IMR-90 (cell line): ENCODE results near the gene PCSK2. TPM values are rescaled to one million over a fixed set of nuclear protein-coding genes. Genes with fewer than 3 reads are reported as not detected.

Experiments
- ATAC-seq: fragments of 200-7000 bp; cut with Tn5 transposase; 2 replicates; pipeline ENCODE4 v1.9.1; 2020; ENCODE audit warnings: low read depth, mild to moderate bottlenecking, moderate library complexity
- BruUV-seq: library from RNA; stranded (reverse); fragments of 400-500 nt; replicated peaks from 2 replicates; lab custom pipeline; 2021; lab: Mats Ljungman, UMichigan
- CTCF ChIA-PET: fragments of 300-600 bp; formaldehyde crosslinking; extraction: SDS; loops from one replicate; lab custom pipeline; 2021; ENCODE audit warnings: antibody characterized with exemption; lab: Yijun Ruan, JAX
- POLR2A ChIA-PET: fragments of 300-600 bp; sonication (Branson Sonifier 250); formaldehyde crosslinking; loops from one replicate; lab custom pipeline; 2022; ENCODE audit warnings: antibody characterized with exemption; ENCODE audit not compliant: unreplicated experiment; lab: Charles Lee
- DNase-seq: peaks from one replicate; pipeline ENCODE4 v3.0.0; 2013
- H2AFZ ChIP-seq: replicated peaks from 2 replicates; pipeline ENCODE3; 2013; ENCODE audit warnings: low read length, mild to moderate bottlenecking; ENCODE audit not compliant: poor library complexity
- H2AK5ac ChIP-seq: 2 replicates; pipeline ENCODE4 v1.6.1; 2013; ENCODE audit warnings: low read depth, low read length, inconsistent platforms
- H2AK9ac ChIP-seq: replicated peaks from 2 replicates; pipeline ENCODE3; 2013; ENCODE audit warnings: mild to moderate bottlenecking, low read depth, low read length, moderate library complexity; ENCODE audit not compliant: poor library complexity
- H2BK120ac ChIP-seq: 2 replicates; pipeline ENCODE4 v1.6.1; 2013; ENCODE audit warnings: low read depth, low read length, inconsistent platforms
- H2BK15ac ChIP-seq: 3 replicates; pipeline ENCODE4 v1.6.1; 2013; ENCODE audit warnings: low read depth, low read length, inconsistent platforms
- H2BK20ac ChIP-seq: 2 replicates; pipeline ENCODE4 v1.6.1; 2013; ENCODE audit warnings: low read depth, mild to moderate bottlenecking, inconsistent platforms, low read length, moderate library complexity
- H2BK5ac ChIP-seq: 2 replicates; pipeline ENCODE4 v1.6.1; 2013; ENCODE audit warnings: mild to moderate bottlenecking, low read depth, low read length, inconsistent platforms; ENCODE audit not compliant: poor library complexity, severe bottlenecking
- H3K14ac ChIP-seq: replicated peaks from 2 replicates; pipeline ENCODE4 v1.6.1; 2013; ENCODE audit warnings: low read depth, low read length, inconsistent platforms
- H3K18ac ChIP-seq: 2 replicates; pipeline ENCODE4 v1.6.1; 2013; ENCODE audit warnings: low read depth, low read length, control low read depth
- H3K23ac ChIP-seq: 2 replicates; pipeline ENCODE4 v1.6.1; 2013; ENCODE audit warnings: low read depth, low read length, inconsistent platforms
- H3K27ac ChIP-seq: 2 replicates; pipeline ENCODE4 v1.5.1; 2013; ENCODE audit warnings: mild to moderate bottlenecking, control low read depth, low read length; ENCODE audit not compliant: insufficient read depth
- H3K27me3 ChIP-seq: 2 replicates; pipeline ENCODE4 v1.6.1; 2013; ENCODE audit warnings: low read length; ENCODE audit not compliant: control insufficient read depth, insufficient read depth
- H3K36me3 ChIP-seq: 2 replicates; pipeline ENCODE4 v1.6.1; 2013; ENCODE audit warnings: low read length, mixed read lengths; ENCODE audit not compliant: control insufficient read depth, insufficient read depth
- H3K4ac ChIP-seq: 2 replicates; pipeline ENCODE4 v1.6.1; 2013; ENCODE audit warnings: low read depth, low read length, inconsistent platforms
- H3K4me1 ChIP-seq: 2 replicates; pipeline ENCODE4 v1.6.1; 2013; ENCODE audit warnings: low read length, mixed read lengths; ENCODE audit not compliant: control insufficient read depth, insufficient read depth
- H3K4me2 ChIP-seq: 2 replicates; pipeline ENCODE4 v1.6.1; 2013; ENCODE audit warnings: low read depth, mild to moderate bottlenecking, control low read depth, low read length, moderate library complexity
- H3K4me3 ChIP-seq: 2 replicates; pipeline ENCODE4 v1.5.1; 2013; ENCODE audit warnings: low read depth, mild to moderate bottlenecking, control low read depth, low read length, moderate library complexity; ENCODE audit not compliant: insufficient read depth
- H3K56ac ChIP-seq: 2 replicates; pipeline ENCODE4 v1.6.1; 2013; ENCODE audit warnings: low read length, inconsistent platforms; ENCODE audit not compliant: insufficient read depth; ENCODE audit errors: extremely low read depth
- H3K79me1 ChIP-seq, 2 experiments: 2 replicates each; pipeline ENCODE4 v1.6.1; 2013; ENCODE audit warnings: low read length in 2 of 2, inconsistent platforms in 1 of 2, low read depth in 1 of 2
- H3K9ac ChIP-seq: 2 replicates; pipeline ENCODE4 v1.6.1; 2013; ENCODE audit warnings: low read depth, low read length, control low read depth
- H3K9me1 ChIP-seq: 2 replicates; pipeline ENCODE4 v1.6.1; 2013; ENCODE audit warnings: low read length, inconsistent platforms; ENCODE audit not compliant: insufficient read depth
- H3K9me3 ChIP-seq: 2 replicates; pipeline ENCODE4 v1.6.1; 2013; ENCODE audit warnings: low read length; ENCODE audit not compliant: control insufficient read depth, insufficient read depth
- H4K20me1 ChIP-seq: 2 replicates; pipeline ENCODE4 v1.6.1; 2013; ENCODE audit warnings: low read length, inconsistent platforms; ENCODE audit not compliant: insufficient read depth
- H4K5ac ChIP-seq: 2 replicates; pipeline ENCODE4 v1.6.1; 2013; ENCODE audit warnings: mild to moderate bottlenecking, low read depth, low read length, control low read depth
- H4K8ac ChIP-seq, 2 experiments: 2 replicates each; pipeline ENCODE4 v1.6.1; 2013; ENCODE audit warnings: low read depth in 2 of 2, low read length in 2 of 2, control low read depth in 1 of 2, inconsistent platforms in 1 of 2
- H4K91ac ChIP-seq: 2 replicates; pipeline ENCODE4 v1.6.1; 2013; ENCODE audit warnings: low read depth, low read length, inconsistent platforms; ENCODE audit not compliant: insufficient read depth
- CEBPB ChIP-seq: IDR thresholded peaks from 2 replicates; pipeline ENCODE4 v1.6.1; 2012; ENCODE audit warnings: low read depth, low read length, improper control_type of control experiment
- CHD1 ChIP-seq: IDR thresholded peaks from 2 replicates; pipeline ENCODE4 v1.6.1; 2012; ENCODE audit warnings: low read depth, low read length, improper control_type of control experiment
- ELK1 ChIP-seq: fragments of 150-350 bp; IDR thresholded peaks from 2 replicates; pipeline ENCODE4 v1.6.1; 2016; ENCODE audit warnings: low read depth, mild to moderate bottlenecking, low read length, moderate library complexity, borderline replicate concordance
- FOS ChIP-seq: fragments of 150-350 bp; IDR thresholded peaks from 2 replicates; pipeline ENCODE4 v1.6.1; 2016; ENCODE audit warnings: low read depth, low read length
- MAFK ChIP-seq: IDR thresholded peaks from 2 replicates; pipeline ENCODE4 v1.6.1; 2012; ENCODE audit warnings: low read depth, low read length, improper control_type of control experiment
- MAZ ChIP-seq: IDR thresholded peaks from 2 replicates; pipeline ENCODE4 v1.6.1; 2012; ENCODE audit warnings: low read depth, mild to moderate bottlenecking, low read length, improper control_type of control experiment, moderate library complexity, borderline replicate concordance
- MXI1 ChIP-seq: IDR thresholded peaks from 2 replicates; pipeline ENCODE4 v1.6.1; 2012; ENCODE audit warnings: low read depth, mild to moderate bottlenecking, low read length, moderate library complexity, borderline replicate concordance
- RCOR1 ChIP-seq: IDR thresholded peaks from 2 replicates; pipeline ENCODE4 v1.6.1; 2012; ENCODE audit warnings: mild to moderate bottlenecking, low read length, improper control_type of control experiment; ENCODE audit not compliant: insufficient replicate concordance
- RFX5 ChIP-seq: IDR thresholded peaks from 2 replicates; pipeline ENCODE4 v1.8.0; 2012; ENCODE audit warnings: low read depth, mild to moderate bottlenecking, low read length, moderate library complexity
- SMC3 ChIP-seq: fragments of 150-350 bp; IDR thresholded peaks from 2 replicates; pipeline ENCODE4 v1.6.1; 2016; ENCODE audit warnings: low read depth, mild to moderate bottlenecking, antibody characterized with exemption, low read length, moderate library complexity
- WGBS, 2 experiments: methylation state at CpG; one replicate each; pipeline versions ENCODE4 v1.1.5 to v1.1.7; 2013; ENCODE audit warnings: missing lambda C conversion rate in 2 of 2; ENCODE audit not compliant: insufficient read length in 1 of 2; ENCODE audit errors: extremely low coverage in 2 of 2; 5-methylcytosine and 5-hydroxymethylcytosine counted together
- dilution Hi-C: fragments of 300-500 bp; cut with HindIII; formaldehyde crosslinking; loops from one replicate; pipeline ENCODE4 v1.14.3; 2018; ENCODE audit warnings: low sequenced_read_pairs; ENCODE audit not compliant: unreplicated experiment
- in situ Hi-C: fragments of 300-500 bp; cut with MboI; formaldehyde crosslinking; loops from 3 replicates; pipeline ENCODE4 v1.14.3; 2019; ENCODE audit warnings: low sequenced_read_pairs, inconsistent platforms, mixed read lengths
- intact Hi-C: fragments of 100-400 bp; cut with micrococcal nuclease; formaldehyde crosslinking; loops from 2 replicates; pipeline ENCODE4 v1.10.0; 2022
- polyA plus RNA-seq, 3 experiments: library from polyadenylated mRNA; depleted of rRNA; stranded (reverse); fragments of >200 nt; gene quantifications; 2 replicates each; pipeline ENCODE4 v1.2.3, GENCODE V29; 2012; ENCODE audit warnings: low replicate concordance in 1 of 3
- total RNA-seq: library from RNA; depleted of rRNA; stranded (reverse); fragments of >200 nt; gene quantifications from 2 replicates; pipeline ENCODE4 v1.2.3, GENCODE V29; 2012

Gene PCSK2
- total and polyA plus RNA-seq, 2 of the 4 experiments (the other 2 are of a cell fraction) = not detected

GRCh38 chr20:17468073-17468840, 241.4 kb downstream of the PCSK2 start:
- CTCF ChIA-PET = no interaction called here
- intact Hi-C loops = no loop called here

More at GRCh38 chr20:17468073-17468840, 241.4 kb downstream of the PCSK2 start:
- Histone ChIP-seq H3K27me3 (peaks cover 9% of the 10 kb centered on the region), H3K4ac (no peak overlapping the region), H3K4me3 (no peak overlapping the region), H2AK5ac (no peak overlapping the region), H3K9me1 (no peaks in the 10 kb centered on the region), H3K4me1 (no peaks in the 10 kb centered on the region), H3K56ac (no peak overlapping the region), H2AFZ (no peak overlapping the region), H3K36me3 (no peaks in the 10 kb centered on the region), H2BK120ac (no peak overlapping the region), H3K9me3 (no peaks in the 10 kb centered on the region), H2BK5ac (no peak overlapping the region), H2BK20ac (no peak overlapping the region), H3K14ac (no peak overlapping the region), H2AK9ac (no peak overlapping the region), H2BK15ac (no peak overlapping the region), H4K91ac (no peak overlapping the region), H3K9ac (no peak overlapping the region), H3K4me2 (no peak overlapping the region), H4K8ac (no peak overlapping the region), H3K79me1 (no peaks in the 10 kb centered on the region), H3K18ac (no peak overlapping the region), H3K23ac (no peak overlapping the region), H3K27ac (no peak overlapping the region), H4K5ac (no peak overlapping the region), H4K20me1 (no peaks in the 10 kb centered on the region)
- dilution Hi-C loops (no loop called here), in situ Hi-C loops (no loop called here)
- no peak for DNase-seq
- POLR2A ChIA-PET = no interaction called here
- no peak for ATAC-seq
- no TSS peak for BruUV-seq
- 82% methylated on average over 2 of the region's 24 CpGs; no CpG with 5 or more reads in 1 of the 2 experiments for WGBS, 2 experiments
- TF ChIP-seq MXI1 (no peak), FOS (no peak), CEBPB (no peak), RFX5 (no peak), MAZ (no peak), SMC3 (no peak), RCOR1 (no peak), CHD1 (no peak), ELK1 (no peak), MAFK (no peak)
